ENCODE measurements around the gene YAE1.
A peak's percentile ranks its signal among the peaks of the same experiment; 100 is the strongest.

YAE1 gene

DNA sequence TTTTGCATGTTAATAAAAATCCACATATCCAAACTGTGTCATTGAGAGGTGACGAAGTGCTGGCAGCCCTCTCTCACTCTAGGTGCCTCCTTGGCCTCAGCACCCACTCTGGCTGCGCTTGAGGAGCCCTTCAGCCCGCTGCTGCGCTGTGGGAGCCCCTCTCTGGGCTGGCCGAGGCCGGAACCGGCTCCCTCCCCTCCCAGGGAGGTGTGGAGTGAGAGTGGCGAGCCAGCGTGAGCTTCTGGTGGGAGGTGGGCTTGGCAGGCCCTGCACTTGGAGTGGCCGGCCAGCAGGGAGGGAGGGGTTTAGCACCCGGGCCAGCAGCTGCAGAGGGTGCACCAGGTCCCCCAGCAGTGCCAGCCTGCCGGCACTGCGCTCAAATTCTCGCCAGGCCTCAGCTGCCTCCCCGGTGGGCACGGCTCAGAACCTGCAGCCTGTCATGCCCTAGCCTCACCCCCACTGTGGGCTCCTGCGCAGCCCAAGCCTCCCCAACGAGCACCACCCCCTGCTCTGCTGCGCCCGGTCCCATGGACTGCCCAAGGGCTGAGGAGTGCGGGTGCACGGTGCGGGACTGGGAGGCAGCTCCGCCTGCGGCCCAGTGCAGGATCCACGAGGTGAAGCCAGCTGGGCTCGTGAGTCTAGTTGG is 11.1 kb downstream of the YAE1 start:
- CTCF ChIA-PET, result interaction anchor here (1.9 to 9.7 kb wide), 2 partner anchors 10 to 168 kb away, joined by 7 to 544 read pairs; no protein-coding TSS in a partner anchor
- POLR2A ChIA-PET, result no interaction called here
- H3K4me3 ChIP-seq (ENCODE audit: low read depth, low read length), result no peak overlapping the region
- TF ChIP-seq, protein P1, sequence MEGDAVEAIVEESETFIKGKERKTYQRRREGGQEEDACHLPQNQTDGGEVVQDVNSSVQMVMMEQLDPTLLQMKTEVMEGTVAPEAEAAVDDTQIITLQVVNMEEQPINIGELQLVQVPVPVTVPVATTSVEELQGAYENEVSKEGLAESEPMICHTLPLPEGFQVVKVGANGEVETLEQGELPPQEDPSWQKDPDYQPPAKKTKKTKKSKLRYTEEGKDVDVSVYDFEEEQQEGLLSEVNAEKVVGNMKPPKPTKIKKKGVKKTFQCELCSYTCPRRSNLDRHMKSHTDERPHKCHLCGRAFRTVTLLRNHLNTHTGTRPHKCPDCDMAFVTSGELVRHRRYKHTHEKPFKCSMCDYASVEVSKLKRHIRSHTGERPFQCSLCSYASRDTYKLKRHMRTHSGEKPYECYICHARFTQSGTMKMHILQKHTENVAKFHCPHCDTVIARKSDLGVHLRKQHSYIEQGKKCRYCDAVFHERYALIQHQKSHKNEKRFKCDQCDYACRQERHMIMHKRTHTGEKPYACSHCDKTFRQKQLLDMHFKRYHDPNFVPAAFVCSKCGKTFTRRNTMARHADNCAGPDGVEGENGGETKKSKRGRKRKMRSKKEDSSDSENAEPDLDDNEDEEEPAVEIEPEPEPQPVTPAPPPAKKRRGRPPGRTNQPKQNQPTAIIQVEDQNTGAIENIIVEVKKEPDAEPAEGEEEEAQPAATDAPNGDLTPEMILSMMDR (IDR thresholded peaks at IDR 0.05; ENCODE audit: insufficient read depth, low read length, missing control alignments), result no peak
- no peak for DNase-seq (ENCODE audit: low read depth, low spot score)

DNA sequence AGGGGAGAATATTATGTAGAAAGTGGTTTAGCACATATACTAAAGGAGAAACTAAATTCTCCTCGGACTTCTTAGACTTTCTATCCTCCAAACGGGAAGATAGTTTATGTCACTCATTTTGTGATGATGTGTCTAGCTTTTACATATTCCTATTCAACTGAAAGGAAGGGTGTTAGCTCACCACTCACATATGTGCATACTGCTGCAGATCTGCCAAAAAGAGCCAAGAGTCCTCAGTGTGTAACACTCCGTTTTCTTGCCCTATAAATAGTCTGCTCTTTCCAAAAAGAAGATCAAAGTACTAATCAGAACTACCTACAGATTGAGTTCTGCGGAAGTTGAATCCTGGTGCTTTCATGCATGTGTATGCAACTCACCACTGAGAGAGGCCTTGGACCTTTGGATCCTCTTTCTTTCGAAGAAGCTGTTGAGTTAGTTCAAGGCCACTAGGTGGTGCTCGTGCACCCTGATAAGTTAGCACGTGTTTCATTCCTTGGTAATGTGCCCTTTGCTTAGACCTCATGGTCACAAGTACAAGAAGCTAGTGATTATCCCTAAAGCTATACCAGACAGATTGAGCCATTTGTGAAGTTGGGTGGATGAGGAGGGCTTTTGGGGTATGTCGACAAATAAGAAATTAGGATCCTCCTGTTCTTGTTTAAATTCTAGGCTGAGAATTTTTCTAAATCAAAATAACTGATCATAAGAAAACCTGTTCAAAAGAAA is 14.1 kb downstream of the YAE1 start:
- H3K4me3 ChIP-seq (ENCODE audit: low read depth, low read length), result no peak overlapping the region
- TF ChIP-seq, protein P1 (IDR thresholded peaks at IDR 0.05; ENCODE audit: insufficient read depth, low read length, missing control alignments), result peak; percentile 64
- ChIA-PET CTCF (interaction anchor here (0.6 to 9.7 kb wide), 55 partner anchors 9 to 554 kb away, joined by 3 to 544 read pairs (median 5); partner anchors contain the start of genes MPLKIP, RALA and YAE1), POLR2A (interaction anchor here (0.6 to 1.7 kb wide), 5 partner anchors 44 to 731 kb away, joined by 3 to 14 read pairs (median 4); partner anchors contain the start of gene RALA)
- DNase-seq (ENCODE audit: low read depth, low spot score), result peak; percentile 82

DNA sequence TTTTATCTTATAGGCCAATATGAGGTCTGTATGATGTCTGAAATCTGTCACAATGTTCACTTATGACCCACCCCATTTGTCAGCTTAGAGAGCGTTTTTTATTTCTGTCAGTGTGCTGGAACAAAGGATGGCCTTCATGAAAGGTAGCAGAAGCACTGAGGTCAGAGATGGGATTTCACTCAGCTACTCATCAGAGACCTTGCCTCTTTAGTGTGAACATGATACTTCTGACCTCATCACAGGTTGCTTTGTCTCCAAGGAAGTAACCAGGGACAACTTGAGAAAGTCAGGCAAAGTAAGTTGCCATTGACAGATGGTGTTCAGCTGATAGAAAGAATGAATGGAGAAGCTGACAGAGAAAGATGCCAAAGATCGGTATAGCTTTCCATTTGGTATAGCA is 16.3 kb downstream of the YAE1 start:
- ChIA-PET POLR2A (no interaction called here), CTCF (interaction anchor here (0.8 to 9.7 kb wide), 9 partner anchors 19 to 313 kb away, joined by 3 to 544 read pairs (median 3); no protein-coding TSS in a partner anchor)
- TF ChIP-seq, protein P1 (IDR thresholded peaks at IDR 0.05; ENCODE audit: insufficient read depth, low read length, missing control alignments), result no peak
- no peak for DNase-seq (ENCODE audit: low read depth, low spot score)
- no peak overlapping the region for H3K4me3 ChIP-seq (ENCODE audit: low read depth, low read length)

DNA sequence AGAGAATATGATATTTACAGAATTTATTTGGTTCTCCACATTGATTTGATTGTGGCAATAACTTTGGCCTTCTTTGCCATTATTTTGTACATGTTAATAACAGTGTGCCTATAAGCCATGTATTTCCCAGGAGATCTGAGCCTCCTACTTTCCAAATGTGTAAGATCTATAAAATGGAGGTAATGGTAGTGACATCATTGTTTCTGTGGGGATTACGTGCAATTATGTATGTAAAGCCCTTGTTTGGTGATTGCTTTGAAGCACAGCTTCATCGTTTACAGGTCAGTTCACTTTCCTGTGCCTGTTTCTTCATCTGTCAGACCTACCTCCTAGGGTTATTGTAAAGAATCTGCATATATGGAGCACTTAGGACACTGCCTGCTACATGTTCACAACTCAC is 17.3 kb downstream of the YAE1 start:
- ChIA-PET CTCF (interaction anchor here (0.9 to 9.7 kb wide), 3 partner anchors 10 to 161 kb away, joined by 3 to 544 read pairs (median 69); no protein-coding TSS in a partner anchor), POLR2A (no interaction called here)
- DNase-seq (ENCODE audit: low read depth, low spot score), result no peak
- TF ChIP-seq, protein P1 (IDR thresholded peaks at IDR 0.05; ENCODE audit: insufficient read depth, low read length, missing control alignments), result no peak
- no peak overlapping the region for H3K4me3 ChIP-seq (ENCODE audit: low read depth, low read length)

DNA sequence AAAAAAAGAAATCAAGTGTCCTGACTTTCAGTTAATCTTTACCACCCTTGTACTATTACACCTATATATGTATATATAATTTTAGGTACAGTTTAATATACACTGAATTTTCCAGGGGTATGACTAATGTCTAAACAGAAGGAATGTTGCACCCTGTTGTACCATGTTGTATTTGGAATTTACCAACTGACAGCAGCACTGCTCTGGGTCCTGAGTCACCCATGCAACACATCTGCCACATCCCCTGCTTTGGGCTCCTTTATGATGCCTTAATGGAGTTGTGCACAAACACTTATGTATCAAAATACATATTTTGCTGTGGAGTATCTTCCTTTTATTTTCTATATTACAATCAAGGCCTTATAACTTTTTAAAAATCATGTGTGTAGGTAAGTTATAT is 21.2 kb downstream of the YAE1 start:
- no peak overlapping the region for H3K4me3 ChIP-seq (ENCODE audit: low read depth, low read length)
- POLR2A ChIA-PET, result no interaction called here
- no peak for DNase-seq (ENCODE audit: low read depth, low spot score)
- CTCF ChIA-PET, result interaction anchor here (1.1 to 3.6 kb wide), 3 partner anchors 7 to 160 kb away, joined by 5 to 37 read pairs (median 5); no protein-coding TSS in a partner anchor
- TF ChIP-seq, protein P1 (IDR thresholded peaks at IDR 0.05; ENCODE audit: insufficient read depth, low read length, missing control alignments), result no peak

DNA sequence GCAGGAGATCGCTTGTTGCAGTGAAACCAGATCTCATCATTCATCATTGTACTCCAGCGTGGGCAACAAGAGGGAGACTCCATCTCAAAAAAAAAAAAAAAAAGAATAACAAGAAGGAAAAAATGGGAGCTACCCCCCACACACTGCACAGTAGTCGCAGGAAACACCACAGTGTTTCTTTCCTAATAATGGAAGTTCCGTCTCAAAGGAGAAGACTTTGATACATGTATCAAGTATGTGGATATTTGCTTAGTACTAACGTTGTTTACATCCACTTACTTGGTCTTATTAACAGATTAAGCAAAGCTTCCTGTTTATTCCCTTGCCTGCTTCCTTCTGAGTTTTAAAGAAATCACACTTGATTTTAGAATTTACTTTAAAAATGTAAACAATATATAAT is 22.2 kb downstream of the YAE1 start:
- no peak for DNase-seq (ENCODE audit: low read depth, low spot score)
- TF ChIP-seq, protein P1 (IDR thresholded peaks at IDR 0.05; ENCODE audit: insufficient read depth, low read length, missing control alignments), result no peak
- H3K4me3 ChIP-seq (ENCODE audit: low read depth, low read length), result no peak overlapping the region
- CTCF ChIA-PET, result interaction anchor here (1.1 to 3.6 kb wide), 4 partner anchors 8 to 160 kb away, joined by 5 to 37 read pairs (median 15); no protein-coding TSS in a partner anchor
- POLR2A ChIA-PET, result interaction anchor here (1.5 kb wide), 1 partner anchor 33 kb away, joined by 5 read pairs; no protein-coding TSS in a partner anchor
